HG03064 (cell line): ENCODE data around the gene PAFAH1B1.
"Not testable (repeated sequence)": the region's sequence is repeated elsewhere in the genome, so short reads cannot be mapped to it uniquely, and the experiment has no call there.

Source experiments
- ATAC-seq: cut with Tn5 transposase; IDR thresholded peaks from one replicate; pipeline ENCODE4 v1.9.1; 2021; ENCODE audit warnings: low read depth; ENCODE audit not compliant: unreplicated experiment

PAFAH1B1 gene

DNA sequence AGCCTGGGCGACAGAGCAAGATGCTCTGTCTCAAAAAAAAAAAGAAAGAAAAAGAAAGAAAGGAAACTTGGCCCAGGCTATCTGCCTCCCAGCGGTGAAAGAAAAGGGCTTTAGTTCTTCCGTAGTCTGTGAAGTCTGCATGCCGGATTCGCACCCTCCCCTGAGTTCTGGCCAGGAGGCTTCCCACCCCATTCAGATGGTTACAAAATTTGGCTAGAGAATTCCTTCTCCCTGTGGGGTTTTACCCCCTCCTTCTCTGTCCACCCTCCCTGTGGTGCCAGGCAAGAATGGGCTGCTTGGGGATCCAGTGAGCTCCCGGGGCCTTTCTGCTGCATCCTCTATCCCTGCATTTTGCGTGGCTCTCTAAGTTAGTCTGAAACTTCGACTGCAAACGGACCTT, 37.8 kb downstream of the PAFAH1B1 start:
- ATAC-seq = no peak

DNA sequence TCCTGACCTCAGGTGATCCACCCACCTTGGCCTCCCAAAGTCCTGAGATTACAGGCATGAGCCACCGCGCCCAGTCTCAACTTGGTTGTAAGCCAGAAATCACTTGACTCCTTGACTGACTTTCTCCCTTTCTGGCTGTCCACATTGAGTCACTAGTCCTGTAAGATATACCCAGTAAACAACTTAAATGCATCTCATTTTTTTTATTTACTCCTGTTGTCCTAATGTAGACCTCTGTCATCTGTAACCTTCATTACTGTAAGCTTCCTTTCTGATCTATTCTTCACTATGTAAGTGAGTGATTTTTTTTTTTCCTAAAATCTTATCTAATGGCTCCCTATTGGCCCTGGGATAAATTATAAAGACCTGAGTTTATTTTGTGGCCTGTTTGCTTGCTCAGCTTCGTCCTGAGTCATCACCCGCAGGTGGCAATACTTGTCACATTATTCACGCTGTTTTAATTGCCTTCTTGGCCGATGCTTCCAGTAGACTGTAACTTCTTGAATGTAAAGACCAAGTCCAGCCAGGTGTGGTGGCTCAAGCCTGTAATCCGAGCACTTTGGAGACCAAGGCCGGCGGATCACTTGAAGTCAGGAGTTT, 41.0 kb downstream of the PAFAH1B1 start:
- no peak for ATAC-seq

DNA sequence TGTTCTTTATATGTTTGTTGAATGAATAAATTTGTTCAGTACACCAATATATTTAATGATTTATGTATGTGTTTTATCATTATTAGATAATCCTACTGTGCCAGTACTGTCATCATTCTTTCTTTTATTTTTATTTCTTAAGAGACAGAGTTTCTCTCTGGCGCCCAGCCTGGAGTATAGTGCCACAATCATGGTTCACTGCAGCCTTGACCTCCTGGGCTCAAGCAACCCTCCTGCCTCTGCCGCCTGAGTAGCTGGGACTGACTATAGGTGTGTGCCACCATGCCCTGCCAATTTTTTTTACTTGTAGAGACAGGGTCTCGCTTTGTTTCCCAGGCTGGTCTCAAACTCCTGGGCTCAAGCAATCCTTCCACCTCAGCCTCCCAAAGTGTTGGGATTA, 41.8 kb downstream of the PAFAH1B1 start:
- ATAC-seq = no peak

DNA sequence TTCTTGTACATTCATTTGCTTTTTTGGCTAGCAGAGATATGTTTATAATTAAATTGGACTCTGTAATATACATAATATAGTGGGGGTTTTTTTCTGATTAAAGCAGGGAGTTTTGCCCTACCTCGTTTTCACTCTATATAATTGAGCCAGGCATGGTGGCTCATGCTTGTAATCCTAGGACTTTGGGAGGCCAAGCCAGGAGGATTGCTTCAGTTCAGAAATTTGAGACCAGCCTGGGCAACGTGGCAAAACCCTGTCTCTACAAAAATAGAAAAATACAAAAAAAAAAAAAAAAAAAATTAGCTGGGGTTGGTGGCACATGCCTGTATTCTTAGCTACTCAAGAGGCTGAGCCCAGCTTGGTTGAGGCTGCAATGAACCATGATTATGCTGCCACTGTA, 42.2 kb downstream of the PAFAH1B1 start:
- no peak for ATAC-seq

DNA sequence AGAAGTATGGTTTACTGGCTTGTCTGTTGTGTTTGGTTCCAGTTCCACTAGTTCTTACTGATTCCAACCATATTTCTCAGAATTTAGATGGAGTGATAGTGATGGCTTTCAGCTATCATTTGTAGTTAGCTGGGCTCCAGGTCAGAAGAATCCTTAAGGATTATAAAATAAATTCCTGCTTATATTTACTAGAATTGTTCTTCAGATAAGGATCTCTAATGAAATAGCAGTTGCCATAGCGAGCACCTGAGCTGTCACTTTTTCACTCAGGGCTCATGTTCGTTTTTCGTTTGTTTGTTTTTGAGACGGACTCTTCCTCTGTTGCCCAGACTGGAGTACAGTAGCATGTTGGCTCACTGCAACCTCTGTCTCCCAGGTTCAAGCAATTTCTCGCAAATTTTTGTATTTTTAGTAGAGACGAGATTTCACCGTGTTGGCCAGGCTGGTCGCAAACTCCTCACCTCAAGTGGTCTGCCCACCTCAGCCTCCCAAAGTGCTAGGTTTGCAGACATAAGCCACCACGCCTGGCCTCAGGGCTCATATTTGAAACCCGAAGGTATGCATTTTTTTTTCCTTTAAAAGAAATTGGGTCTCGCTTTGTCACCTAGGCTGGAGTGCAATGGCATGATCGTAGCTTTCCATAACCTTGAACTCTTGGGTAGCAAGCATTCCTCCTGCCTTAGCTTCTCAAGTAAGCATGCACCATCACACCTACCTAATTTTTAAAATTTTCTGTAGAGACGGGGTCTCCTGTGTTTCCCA, 42.9 kb downstream of the PAFAH1B1 start:
- no peak for ATAC-seq

DNA sequence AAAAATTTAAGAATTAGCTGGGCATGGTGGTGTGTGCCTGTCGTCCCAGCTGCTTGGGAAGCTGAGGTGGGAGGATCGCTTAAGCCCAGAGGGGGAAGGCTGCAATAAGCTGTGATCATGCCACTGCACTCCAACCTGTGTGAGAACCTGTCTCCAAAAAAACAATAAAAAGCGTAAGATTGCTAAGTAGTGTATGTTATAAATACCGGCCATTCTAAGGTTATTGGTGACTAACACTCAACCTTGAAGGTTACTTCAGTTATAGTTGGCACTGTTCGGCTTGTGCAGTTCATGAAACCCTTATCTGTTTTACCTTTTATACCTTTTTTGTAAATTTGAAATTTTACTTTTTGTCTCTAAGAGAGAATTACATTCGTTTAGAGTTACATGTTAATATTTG, 44.0 kb downstream of the PAFAH1B1 start:
- no peak for ATAC-seq

DNA sequence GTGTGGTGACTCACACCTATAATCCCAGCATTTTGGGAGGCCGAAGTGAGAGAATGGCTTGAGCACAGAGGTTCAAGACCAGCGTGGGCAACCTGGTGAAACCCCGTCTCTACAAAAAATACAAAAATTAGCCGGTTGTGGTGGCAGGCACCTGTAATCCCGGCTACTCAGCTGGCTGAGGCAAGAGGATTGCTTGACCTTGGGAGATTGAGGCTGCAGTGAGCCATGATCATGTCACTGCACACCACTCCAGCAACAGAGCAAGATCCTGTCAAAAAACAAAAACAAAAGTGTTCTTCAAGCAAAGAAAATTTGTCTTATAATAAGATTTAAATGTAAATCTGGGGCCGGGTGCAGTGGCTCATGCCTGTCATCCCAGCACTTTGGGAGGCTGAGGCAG, 51.5 kb downstream of the PAFAH1B1 start:
- ATAC-seq = no peak

DNA sequence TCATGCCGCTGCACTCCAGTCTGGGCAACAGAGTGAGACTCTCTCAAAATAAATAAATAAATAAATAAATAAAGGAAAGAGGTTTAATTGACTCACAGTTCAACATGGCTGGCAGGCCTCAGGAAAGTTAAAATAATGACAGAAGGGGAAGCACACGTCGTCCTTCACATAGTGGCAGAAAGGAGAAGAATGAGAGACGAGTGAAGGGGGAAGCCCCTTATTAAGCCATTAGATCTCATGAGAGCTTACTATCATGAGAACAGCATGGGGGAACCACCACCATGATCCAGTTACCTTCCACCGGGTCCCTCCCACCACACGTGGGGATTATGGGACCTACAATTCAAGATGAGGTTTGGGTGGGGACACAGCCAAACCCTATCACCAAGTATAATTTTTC, 54.5 kb downstream of the PAFAH1B1 start:
- ATAC-seq = no peak

DNA sequence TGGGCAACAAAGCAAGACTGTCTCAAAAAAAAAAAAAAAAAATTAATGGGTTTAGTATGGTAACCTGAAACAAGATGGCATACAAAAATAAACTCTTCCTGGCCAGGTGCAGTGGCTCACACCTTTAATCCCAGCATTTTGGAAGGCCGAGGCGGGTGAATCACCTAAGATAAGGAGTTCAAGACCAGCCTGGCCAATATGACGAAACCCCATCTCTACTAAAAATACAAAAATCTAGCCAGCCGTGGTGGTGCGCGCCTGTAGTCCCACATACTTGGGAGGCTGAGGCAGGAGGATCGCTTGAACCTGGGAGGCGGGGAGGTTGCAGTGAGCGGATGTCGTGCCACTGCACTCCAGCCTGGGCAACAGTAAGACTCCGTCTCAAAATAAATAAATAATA, 55.7 kb downstream of the PAFAH1B1 start:
- ATAC-seq = no peak

DNA sequence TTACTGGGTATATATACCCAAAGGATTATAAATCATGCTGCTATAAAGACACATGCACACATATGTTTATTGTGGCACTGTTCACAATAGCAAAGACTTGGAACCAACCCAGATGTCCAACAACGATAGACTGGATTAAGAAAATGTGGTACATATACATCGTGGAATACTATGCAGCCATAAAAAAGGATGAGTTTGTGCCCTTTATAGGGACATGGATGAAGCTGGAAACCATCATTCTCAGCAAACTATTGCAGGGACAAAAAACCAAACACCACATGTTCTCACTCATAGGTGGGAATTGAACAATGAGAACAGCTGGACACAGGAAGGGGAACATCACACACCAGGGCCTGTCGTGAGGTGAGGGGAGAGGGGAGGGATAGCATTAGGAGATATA, 59.5 kb downstream of the PAFAH1B1 start:
- ATAC-seq = not testable (repeated sequence)

DNA sequence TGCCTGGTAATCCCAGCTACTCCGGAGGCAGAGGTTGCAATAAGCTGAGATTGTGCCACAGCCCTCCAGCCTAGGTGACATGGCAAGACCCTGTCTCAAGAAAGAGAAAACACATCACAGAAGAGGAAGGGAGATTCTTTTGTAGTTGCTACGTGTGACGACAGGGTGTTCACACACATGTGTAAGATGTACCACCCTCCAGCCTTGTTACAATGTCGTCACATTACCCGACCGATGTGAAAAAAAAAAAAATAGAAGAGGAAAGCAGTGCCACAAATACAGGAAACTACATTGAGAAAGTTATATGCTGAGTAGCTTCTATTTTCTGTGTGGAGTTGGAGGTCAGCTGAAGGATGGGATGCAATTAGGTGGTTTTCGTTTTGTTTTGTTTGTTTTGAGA, 62.1 kb downstream of the PAFAH1B1 start:
- ATAC-seq = no peak

DNA sequence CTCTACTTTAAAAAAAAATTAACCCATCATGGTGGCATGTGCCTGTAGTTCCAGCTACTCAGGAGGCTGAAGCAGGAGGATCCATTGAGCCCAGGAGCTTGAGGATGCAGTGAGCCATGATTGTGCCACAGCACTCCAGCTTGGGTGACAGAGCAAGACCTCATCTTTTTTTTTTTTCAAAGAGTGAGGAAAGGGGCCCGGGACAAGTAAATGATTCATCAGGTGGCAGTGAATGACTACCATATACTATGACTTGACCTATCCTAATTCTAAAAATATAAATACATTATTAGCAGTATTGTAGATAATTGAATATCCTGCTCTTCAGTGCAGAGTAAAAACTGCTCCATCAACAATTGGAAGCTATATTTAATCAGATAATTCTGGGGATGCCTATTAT, 62.8 kb downstream of the PAFAH1B1 start:
- ATAC-seq = no peak

DNA sequence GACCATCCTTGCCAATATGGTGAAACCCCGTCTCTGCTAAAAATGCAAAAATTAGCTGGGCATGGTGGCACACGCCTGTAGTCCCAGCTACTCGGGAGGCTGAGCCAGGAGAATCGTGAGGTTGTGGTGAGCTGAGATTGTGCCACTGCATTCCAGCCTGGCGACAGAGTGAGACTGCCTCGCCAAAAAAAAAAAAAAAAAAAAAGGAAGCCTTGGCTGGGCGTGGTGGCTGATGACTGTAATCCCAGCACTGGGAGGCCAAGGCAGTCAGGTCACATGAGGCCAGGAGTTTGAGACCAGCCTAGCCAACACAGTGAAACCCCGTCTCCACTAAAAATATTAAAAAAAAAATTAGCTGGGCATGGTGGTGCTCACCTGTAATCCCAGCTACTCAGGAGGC, 65.9 kb downstream of the PAFAH1B1 start:
- not testable (repeated sequence) for ATAC-seq

DNA sequence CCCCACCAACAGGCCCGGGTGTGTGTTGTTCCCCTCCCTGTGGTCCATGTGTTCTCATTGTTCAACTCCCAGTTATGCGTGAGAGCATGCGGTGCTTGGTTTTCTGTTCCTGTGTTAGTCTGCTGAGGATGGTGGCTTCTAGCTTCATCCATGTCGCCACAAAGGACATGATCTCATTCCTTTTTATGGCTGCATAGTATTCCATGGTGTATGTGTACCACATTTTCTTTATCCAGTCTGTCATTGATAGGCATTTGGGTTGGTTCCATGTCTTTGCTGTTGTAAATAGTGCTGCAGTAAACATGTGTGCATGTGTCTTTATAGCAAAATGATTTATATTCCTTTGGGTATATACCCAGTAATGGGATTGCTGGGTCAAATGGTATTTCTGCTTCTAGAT, 67.0 kb downstream of the PAFAH1B1 start:
- ATAC-seq = not testable (repeated sequence)

DNA sequence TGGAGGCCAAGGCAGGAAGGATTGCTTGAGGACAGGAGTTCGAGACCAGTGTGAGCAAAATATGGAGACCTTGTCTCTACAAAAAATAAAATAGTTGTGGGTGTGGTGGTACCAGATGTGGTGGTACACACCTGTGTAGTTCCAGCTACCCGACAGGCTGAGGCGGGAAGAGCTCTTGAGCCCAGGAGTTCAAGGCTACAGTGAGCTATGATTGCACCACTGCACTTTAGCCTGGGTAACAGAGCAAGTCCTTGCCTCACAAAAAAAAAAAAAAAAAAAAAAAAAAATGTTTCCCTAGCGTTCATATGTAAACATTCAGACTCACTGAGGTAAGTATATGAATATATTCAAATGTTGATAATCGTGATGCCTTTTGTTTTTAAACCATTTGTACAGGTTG, 78.6 kb downstream of the PAFAH1B1 start:
- no peak for ATAC-seq

DNA sequence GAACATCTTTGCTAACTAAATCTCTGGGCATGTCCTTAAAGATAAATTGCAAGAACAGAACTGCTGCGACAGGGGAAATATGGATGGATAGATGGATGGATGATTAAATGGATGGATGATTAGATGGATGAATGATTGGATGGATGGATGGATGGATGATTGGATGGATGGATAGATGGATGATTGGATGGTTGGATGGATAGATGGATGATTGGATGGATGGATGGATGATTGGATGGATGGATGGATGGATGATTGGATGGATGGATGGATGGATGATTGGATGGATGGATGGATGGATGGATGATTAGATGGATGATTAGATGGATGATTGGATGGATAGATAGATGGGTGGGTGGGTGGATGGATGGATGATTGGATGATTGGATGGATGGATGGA, 85.8 kb downstream of the PAFAH1B1 start:
- ATAC-seq = not testable (repeated sequence)

DNA sequence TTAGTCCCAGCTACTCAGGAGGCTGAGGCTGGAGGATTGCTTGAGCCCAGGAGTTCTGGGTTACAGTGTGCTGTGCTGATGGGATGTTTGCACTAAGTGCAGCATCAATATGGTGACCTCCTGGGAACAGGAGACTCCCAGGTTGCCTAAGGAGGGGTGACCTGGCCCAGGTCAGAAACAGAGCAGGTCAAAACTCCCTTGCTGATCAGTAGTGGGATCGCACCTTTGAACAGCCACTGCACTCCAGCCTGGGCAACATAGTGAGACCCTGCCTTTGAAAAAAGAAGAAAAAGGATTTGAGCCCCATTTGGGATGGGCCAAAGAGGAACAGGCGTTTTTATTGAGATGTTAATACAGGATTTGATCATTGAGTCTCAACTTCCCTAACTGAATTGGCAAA, 87.5 kb downstream of the PAFAH1B1 start:
- no peak for ATAC-seq

DNA sequence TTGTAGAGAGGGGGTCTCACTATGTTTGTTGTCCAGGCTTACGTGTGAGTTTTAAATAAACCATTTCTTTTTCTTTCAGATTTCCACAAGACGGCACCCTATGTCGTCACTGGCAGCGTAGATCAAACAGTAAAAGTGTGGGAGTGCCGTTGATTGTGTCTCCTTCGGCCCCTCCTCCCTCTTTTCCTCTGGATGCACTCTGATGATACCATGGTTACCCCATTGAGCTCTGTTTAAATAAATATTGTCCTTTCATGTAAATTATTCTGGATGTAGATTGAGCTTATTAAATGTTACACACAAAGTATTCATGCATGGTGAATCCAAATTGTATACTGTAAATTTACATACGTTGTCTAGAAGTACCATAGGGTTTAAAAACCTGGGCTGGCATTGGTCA, 88.2 kb downstream of the PAFAH1B1 start:
- no peak for ATAC-seq

DNA sequence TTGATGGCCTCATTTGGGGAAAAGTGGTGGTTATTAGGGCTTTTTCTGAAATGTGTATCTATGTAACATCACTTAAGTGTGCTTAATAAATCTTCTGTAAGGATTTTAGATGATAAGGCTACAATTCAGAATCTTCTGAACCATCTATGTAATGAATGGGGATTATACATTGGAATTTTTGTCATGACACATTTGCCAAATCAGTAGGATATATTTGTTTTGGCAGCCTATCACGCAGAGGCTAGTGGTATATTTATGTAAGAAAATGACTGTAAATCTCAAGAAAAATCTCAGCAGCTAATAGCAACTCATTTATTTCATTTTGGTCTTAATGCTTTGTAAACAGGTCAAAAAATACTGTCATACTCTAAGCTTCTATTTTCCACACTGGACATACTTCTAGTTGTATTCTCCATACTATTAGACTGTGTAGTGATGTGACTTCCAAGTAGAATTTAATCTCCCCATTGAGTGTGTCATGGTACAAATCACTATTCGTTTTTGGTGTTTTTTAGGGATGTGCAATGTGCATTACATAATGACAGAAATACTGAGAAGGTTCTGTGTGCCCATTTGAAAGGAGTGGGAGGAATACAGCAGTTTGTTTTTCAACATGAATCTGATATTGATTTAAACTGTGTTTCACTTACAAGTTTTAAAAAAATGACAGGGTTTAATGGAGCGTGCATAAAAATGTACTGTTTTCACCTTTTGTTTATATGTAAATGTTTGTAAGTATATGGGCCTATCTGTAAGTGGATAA, 88.9 kb downstream of the PAFAH1B1 start:
- ATAC-seq = no peak

DNA sequence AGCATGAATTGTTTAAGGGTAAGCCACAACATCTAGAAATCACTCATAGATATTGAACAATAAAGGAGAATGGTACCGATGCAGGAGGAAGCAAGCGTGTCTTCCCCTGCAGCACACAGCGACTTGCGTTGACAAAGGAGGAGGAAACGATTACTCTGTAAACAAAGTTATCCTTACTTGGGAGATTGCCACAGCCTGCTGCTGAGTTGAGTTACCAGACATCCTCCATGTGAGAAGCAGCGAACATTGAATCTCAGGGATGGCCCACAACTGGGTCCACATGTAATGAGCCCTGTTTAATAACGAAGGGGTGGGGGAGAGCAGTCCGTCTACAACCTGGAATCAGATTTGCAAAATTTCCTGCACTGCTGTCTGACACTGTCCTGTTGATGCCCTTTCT, 90.5 kb downstream of the PAFAH1B1 start:
- no peak for ATAC-seq

DNA sequence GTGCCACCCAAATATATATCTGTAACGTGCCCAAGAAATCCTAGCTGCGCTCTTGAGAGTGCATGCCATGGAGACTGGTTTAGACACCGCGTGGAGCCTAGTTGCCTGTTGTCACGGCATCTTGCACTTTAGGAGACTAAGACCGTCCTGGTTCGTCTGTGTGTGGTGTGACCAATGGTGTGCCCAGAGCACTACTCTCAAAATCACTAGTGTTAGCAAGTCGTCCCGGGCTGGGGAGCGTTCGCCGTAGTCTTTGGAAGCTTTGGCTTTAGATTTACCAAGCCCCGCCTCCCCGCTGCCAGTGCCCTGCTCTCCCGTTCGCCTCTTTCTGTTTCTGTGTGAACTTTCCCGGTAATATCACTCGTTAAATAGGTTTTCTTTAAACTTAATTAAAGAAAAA, 91.1 kb downstream of the PAFAH1B1 start:
- ATAC-seq = no peak

DNA sequence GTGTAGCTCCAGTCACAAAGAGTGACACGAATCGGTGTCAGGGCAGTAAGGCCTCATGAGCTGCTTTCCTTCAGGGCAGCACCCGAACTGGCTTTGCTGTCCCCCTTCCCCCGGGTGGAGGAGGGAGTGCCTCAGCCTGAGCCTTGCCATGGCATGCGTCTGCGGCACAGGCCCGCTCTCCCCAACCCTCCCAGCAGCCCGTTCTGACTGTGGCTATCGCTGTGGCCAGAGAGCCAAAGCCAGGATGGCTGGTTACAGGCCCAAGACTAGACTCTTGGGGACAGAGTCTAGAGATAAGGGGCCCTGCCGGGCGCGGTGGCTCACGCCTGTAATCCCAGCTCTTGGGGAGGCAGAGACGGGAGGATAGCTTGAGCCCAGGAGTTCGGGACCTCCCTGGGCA, 92.2 kb downstream of the PAFAH1B1 start:
- ATAC-seq = no peak
